AG09319 (cell line): Measurements from ENCODE around the gene PARP8.

ENCODE experiments used
- DNase-seq: peaks from one replicate; pipeline ENCODE4 v3.0.0-alpha.2; 2010; ENCODE audit warnings: low read depth; ENCODE audit errors: extremely low read depth
- CTCF ChIP-seq: IDR thresholded peaks from 2 replicates; pipeline ENCODE4 v1.5.1; 2011; ENCODE audit warnings: low read depth, mild to moderate bottlenecking, inconsistent platforms, low read length, moderate library complexity

The PARP8 gene

GRCh38 chr5:50853151-50853550 lies 186.7 kb downstream of the PARP8 start:
- TF ChIP-seq CTCF = no peak
- no peak for DNase-seq

- no peak for TF ChIP-seq CTCF
- no peak for DNase-seq
These were observed 187.6 kb downstream of the PARP8 start for GRCh38 chr5:50854082-50854481.

- no peak for TF ChIP-seq CTCF
- DNase-seq = no peak
These were observed 188.6 kb downstream of the PARP8 start for GRCh38 chr5:50855001-50855400.

- no peak for DNase-seq
- TF ChIP-seq CTCF = no peak
These were observed 190.1 kb downstream of the PARP8 start for GRCh38 chr5:50856401-50857119.

- no peak for TF ChIP-seq CTCF
These were observed 197.2 kb downstream of the PARP8 start for GRCh38 chr5:50863534-50864170.

GRCh38 chr5:50864466-50864865 lies 198.0 kb downstream of the PARP8 start:
- TF ChIP-seq CTCF = no peak
- DNase-seq = no peak

More at GRCh38 chr5:50863534-50864170, 197.2 kb downstream of the PARP8 start:
- no peak for DNase-seq

GRCh38 chr5:50866415-50866814 lies 200.0 kb downstream of the PARP8 start:
- DNase-seq = no peak
- no peak for TF ChIP-seq CTCF
